GM18502 (cell line): ENCODE measurements around the gene SHC4.
"Not testable (repeated sequence)": the region's sequence is repeated elsewhere in the genome, so short reads cannot be mapped to it uniquely, and the experiment has no call there.

Experiments used
- ATAC-seq: cut with Tn5 transposase; IDR thresholded peaks from one replicate; pipeline ENCODE4 v1.9.1; 2021; ENCODE audit warnings: mild to moderate bottlenecking; ENCODE audit not compliant: unreplicated experiment, poor library complexity

Gene SHC4

DNA sequence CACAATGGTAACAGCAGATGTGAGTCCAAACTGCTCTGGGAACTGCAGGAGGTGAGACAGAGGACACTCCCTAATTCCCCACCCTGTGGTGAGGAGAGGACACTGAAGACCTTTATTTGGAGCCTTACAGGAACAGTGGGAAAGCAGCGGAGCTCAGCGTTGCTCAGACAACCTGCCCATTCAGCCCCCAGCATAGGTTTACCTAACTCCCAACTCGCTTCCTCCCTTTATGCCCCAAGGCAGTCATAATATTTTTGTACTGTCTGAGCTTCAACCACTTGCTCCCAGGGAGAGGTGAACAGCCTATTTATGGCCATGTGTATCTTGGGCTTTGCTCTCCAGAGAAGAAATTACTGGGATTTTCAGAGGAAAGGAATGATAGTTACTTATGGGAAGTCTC lies 34.1 kb downstream of the SHC4 start:
- no peak for ATAC-seq

DNA sequence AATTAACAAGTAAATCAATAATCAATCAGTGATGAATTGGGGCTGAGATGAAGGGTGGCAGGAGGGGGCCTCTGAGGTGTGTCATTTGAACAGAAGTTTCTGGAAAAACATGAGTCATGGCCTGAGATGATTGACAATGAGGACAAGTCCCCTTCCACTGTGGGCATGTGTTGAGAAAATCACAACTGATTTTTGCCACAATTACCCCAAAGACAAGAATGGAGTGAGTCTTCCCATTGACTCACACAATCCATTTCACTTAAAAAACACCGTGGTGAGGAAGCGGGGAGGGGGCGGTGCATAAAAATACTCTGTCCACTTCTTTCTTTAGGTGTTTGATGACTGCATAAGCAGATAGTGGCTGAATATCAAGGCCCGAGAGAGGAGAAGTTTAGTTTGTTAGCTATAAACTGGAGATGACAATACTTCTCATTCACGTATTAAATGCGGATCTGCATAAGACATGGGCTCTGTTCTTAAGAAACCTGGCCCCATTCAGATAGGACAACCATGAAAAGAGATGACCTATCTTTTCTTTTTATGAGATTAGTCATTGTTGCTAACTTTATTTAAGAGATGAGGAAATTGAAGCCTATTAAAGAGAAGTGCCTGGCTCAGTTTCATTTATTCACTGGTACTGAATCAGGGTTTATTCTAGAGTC lies 34.7 kb downstream of the SHC4 start:
- no peak for ATAC-seq

DNA sequence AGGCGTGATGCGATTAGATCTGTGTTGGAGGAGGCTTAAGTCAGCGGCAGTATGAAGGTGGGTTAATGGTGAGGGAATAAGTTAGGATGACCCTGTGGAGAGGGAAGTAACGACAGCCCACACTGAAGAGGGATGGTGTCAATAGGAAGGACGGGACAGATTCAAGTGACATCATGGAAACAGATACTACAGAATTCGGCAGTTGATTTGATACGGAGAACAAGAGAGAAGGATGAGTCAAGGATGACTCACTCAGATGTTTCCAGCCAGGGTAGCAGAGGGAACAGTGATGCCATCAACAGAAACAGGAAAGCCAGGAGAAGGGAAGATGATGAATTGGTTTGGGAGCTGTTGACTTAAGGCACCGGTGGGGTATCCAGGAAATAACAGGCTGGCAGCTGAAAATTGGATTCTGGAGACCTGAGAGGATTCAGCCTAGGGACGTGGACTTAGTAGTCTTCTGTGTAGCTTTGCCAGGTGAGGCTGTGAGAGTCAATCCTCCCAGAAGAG lies 38.0 kb downstream of the SHC4 start:
- no peak for ATAC-seq

DNA sequence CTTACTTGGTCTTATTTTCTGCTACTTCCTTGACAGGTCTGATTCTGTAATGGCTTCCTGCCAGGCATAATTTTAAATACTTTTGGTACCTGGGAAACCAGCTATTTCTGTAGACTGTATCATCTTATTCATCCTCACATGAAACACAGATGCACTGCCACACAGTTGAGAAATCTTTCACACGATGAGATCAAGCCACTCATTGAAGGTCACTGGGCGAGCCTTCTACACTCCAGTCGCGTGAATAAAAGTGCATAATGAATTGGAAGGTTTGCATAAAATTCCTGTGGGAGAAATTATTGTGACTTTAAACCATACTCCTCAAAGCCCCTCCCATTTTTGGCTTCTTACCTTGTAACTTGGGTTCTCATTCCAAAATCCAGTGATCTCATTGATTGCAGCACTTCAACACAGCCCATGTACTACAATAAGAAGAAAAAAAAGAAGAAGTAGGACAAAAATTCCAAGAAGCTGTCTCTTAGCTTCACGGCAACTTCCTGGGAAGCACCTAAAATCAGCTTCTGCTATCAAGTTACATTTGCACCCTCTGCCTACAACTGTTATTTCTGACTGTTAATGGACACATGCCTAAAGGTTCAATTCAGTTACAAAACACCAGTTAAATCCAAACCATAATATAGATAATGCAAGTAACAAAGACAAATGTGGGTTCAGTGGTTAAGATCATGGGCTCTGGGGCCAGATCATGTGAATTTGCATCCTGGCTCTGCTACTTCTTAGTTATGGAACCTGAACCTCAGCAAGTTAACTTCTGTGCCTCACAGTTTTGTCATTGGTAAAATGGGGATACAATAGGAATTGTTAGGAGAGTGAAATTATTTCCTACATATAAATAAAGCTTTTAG lies 39.0 kb downstream of the SHC4 start:
- ATAC-seq: no peak

DNA sequence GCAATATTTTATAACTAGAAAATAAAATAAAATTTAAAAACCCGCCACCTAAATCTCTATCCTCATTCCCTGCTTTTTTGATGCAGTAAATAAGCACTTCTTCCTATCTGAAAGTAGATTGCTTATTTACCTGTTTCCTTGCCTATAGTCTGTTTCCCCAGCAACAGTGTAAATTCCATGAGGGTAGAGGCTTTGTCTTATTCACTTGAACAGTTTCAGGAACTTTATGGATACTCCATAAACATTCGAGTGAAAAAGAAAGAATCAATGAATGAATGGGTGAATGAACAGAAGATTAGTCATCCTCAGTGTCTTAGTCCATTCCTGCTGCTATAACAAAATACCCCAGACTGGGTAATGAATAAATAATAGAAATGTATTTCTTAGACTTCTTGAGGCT lies 41.7 kb downstream of the SHC4 start:
- ATAC-seq: no peak

DNA sequence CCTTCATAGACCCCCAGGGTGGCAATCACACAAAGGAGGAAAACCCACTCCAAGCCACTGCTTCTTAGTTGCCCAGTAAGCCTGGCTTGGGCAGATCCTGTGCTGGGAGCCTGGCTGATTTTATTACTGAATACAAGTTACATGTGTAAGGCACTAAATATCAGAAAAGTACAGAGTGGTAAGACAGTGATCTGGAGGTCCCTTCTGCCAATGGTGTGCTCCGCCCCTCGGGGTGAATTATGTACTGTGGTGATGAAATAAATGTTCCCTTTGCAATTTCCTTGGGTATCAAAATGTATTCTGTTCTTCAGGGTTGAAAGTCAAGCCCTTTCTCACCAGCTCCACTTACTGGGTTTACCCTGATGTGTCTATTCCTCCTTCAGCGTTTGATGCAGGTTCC lies 47.0 kb downstream of the SHC4 start:
- ATAC-seq: no peak

DNA sequence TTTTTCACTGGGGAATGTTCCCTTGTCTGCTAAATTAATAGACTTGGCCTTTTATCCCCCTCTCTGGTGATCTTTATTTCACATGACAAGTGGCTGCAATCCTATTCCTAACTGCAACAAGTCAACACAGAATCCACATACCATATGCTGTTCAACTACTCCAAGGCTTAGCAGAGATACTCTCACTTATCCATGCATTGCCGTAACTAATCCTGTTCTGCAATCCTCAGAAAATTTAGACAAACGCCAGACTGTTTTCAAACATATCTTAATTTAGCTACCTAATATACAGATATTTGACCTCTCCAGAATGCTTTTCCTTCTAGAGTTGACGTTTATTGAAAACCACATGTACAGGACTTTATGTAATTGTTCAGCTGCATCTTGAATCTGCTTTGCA lies 47.9 kb downstream of the SHC4 start:
- ATAC-seq: no peak

DNA sequence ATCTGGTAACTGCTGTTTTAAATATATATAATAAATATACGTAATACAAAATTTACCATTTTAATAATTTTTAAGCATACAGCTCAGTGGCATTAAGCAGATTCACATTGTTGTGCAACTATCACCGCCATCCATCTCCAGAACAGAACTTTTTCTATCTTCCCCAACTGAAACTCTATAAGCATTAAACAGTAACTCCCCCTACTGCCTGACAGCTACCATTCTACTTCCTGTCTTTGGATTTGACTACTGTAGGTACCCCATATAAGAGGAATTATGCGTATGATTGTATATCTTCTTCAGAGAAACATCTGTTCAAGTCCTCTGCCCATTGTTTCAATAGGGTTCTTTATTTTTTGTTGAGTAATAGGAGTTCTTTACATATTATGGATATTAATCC lies 49.0 kb downstream of the SHC4 start:
- ATAC-seq: no peak

DNA sequence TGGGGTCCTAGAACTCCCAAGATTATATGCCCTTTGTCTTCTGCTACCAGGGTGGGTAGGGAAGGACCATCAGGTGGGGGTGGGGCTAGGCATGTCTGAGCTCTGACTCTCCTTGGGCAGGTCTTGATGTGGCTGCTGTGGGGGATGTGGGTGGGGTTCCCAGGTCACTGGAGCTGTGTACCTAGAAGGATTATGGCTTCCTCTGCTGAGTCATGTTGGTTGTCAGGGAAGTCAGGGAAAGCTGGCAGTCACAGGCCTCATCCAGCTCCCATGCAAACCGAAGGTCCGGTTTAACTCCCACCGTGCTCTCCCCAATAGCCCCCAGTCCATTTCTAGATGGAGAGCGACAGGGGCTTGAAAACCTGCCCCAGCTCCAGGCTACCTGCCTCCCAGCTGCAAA lies 50.6 kb downstream of the SHC4 start:
- no peak for ATAC-seq

DNA sequence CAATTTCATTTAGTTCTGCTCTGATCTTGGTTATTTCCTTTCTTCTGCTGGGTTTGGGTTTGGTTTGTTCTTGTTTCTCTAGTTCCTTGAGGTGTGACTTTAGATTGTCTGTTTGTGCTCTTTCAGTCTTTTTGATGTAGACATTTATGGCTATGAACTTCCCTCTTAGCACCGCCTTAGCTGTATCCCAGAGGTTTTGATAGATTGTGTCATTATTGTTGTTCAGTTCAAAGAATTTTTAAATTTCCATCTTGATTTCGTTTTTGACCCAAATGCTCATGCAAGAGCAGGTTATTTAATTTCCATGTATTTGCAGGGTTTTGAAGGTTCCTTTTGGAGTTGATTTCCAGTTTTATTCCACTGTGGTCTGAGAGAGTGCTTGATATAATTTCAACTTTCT lies 53.2 kb downstream of the SHC4 start:
- not testable (repeated sequence) for ATAC-seq

DNA sequence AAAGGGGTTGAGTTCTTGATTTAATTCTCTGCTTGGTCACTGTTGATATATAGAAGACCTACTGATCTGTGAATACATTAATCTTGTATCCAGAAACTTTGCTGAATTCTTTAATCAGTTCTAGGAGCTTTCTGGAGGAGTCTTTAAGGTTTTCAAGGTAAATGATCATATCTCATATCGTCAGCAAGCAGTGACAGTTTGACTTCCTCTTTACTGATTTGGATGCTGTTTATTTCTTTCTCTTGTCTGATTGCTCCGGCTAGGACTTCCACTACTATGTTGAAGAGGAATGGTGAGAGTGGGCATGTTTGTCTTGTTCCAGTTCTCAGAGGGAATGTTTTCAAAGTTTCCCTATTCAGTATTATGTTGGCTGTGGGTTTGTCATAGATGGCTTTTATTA lies 54.4 kb downstream of the SHC4 start:
- ATAC-seq: not testable (repeated sequence)

DNA sequence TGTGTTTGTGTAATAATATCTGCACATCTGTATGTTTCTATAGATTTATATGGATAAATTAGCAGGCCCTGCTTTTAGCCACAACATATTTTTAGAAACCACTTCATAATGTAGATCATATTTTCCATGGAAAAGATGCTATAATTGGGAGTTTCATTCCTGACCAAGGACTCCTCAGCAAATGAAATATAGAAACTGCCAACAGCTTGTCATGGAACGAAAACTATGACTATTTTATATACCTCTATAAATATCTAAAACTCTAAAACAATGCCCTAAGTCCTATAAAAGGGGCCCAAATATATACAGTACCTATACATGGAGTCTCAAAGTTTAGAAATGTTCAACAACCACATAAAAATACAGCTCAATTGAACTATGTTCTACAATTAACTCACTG lies 57.9 kb downstream of the SHC4 start:
- no peak for ATAC-seq

DNA sequence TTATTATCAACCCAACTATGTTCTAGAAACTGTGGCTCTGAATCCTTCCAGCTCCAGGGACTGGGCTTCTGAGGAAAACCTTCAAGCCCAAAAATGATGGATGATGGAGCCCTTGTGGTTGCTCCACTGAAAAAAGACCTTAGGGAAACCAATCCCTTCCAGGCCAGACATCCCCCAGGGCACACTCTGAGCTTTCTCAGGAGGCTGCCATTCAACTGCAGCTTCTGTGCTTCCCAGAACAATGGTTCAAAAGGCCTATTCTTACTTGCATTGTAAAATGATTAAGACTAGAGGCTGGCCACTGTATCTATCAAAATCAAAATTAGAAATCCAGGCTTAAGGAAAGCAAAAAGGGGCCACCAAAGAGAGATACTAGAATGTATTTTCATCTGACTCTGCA lies 58.5 kb downstream of the SHC4 start:
- ATAC-seq: no peak

DNA sequence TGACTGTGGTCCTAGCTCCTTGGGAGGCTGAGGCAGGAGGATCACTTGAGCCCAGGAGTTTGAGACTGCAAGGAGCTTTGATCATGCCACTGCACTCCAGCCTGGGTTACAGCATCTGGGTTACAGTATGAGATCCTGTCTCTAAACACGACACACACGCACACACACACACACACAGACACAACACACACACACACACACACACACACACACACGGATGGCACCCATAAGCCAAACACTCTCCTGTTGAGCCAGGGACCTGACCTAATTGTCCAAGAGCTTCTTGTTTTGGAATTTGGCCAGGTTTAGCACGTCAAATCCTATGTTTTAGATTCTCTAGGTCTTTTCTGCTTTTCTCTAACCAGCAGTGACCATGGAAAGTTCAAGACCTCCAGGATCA lies 59.0 kb downstream of the SHC4 start:
- ATAC-seq: no peak

DNA sequence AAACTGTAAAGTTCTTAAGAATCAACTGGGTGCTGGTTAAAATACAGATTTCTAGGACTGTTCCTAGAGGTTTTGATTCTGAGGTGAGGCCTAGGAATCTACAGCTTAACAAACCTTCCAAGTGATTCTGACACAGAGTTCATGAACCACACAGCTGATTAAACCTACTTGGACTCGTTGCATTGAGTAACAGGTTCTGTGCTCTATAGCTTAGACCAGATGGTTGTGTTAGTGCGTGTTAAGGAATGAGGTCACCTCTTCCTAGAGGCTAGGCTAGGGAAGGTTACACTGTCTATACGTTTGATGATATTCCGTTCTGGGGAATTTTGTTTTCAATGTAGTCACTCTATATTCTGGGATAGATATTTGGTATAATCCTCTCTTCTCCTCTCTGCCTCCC lies 63.9 kb downstream of the SHC4 start:
- no peak for ATAC-seq

DNA sequence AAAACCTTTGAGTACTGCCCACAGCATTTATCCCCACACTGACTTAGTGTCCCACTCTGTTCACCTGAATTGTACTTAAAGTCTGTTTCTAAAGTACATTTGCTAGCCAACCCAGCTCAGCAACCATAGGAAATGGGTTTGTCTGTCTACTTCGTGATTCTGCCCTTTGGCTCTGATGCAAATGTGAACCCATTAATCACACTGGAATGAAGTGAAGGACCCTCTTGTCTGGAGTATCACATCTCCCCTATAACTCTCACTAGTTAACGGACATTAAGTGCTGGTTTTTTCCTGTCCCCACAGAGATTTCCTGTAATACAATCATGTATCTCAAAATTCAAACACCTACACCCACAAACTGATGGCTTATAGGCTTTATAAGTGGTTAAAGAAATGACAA lies 65.3 kb downstream of the SHC4 start:
- ATAC-seq: no peak

DNA sequence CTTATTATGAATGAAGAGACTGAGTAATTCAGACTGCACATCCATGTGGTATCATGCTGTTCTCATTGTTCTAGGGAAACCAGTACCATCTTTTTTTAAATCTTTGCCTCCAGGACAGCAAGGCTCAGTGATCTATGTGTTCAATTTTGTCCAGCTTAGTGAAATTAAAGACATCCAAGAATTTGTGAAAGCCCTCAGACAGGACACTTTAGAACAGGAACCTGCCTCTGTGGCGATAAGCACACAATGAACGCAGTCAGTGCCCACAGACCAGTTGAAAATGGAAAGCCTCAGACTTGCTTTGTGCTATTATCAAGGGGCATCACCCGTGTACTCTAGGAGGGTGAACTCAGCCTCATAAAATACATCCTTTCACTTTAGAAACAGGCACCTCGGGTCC lies 65.7 kb downstream of the SHC4 start:
- no peak for ATAC-seq

DNA sequence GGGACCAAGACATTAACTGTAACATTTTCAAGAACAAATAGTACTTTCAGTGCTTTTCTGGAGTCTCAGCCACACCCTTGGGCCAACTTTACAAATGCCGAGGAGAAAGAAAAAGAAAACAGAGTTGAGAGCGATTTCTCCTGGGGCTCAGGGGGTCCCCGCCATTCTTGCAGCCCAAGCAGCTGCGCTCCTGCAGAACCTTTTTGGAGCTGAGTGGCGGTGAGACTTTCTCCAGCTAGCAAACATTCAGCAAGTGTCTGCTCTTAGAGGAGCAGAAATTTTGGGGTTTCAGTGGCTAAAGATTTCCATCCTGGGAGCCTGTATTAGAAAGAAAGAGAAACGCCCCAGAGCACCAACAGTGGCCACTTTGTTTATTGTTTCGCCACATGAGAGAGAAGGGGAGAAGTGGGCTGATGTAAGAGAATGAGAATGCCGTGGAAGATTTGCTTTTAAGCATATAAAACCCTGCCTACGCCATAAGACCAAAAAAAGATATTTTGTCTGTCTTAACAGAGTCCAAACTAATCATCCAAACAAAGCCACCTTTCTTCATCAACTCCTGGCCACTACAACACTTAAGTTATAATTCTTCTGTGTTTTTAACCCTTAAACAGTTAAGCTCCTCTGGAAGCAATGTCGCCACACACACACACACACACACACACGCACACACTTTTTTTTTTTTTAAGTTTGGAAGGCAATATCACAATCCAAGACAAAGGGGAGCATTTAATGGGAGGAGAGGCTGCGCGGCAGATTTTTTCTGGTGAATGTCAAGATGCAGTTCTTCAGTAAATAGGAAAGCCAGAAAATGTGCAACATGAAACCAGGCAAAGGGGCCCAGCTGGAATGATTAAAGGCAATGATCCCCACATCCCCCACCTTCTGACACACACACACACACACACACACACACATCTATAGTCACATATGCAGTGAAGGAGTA lies 66.6 kb downstream of the SHC4 start:
- no peak for ATAC-seq

DNA sequence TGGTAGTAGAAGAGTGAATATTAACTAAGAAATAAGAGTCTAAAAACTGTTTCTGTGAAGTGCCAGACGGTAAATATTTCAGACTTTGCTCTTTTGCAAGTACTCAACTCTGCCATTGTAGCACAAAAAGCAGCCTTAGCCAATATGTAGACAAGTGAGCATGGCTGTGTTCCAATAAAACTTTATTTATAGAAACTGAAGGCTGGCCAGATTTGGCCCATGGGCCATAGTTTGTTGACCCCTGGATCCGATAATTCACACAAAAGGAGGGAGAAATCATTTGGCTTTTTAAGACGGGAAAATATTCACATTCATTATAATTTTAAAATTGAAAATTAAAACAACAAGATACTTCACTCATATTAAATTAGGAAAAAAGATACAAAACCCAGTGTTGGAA lies 70.4 kb downstream of the SHC4 start:
- no peak for ATAC-seq

DNA sequence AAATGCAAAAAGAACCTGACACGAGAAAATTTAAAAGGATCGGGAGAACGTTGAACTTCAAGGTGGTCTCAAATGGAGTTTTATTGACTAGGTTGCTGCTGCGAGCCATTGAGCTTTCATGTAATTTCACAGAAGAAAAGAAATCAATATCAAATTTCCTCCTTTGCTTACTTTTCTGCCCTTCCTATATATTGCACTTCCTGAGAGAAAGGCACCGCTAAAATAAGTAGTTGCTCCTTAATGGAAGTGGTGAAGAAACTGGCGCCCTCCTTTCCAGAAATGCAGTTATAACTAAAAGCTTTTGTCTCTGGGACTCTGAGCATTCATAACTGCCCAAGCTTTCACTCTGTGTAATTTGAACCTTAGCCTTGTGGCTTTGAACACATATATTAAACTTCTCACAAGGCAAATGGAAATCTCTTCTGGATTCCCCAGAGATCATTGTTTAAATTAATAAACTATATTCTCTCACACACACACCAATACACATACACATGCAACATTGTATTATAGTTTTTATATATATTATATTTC lies 72.4 kb downstream of the SHC4 start:
- ATAC-seq: no peak
